Astrocyte (in vitro differentiated cells and primary cell): ENCODE measurements around the gene XRCC5. TPM values are rescaled to one million over a fixed set of nuclear protein-coding genes. Genes with fewer than 3 reads are reported as not detected.

Source experiments
- DNase-seq: peaks from one replicate; pipeline ENCODE4 v3.0.0-alpha.2; 2010; ENCODE audit warnings: low read depth
- FAIRE-seq: peaks from 2 replicates; lab custom pipeline; 2011; peaks lifted over from hg19 to GRCh38; lab: Jason Lieb, UNC
- H2AFZ ChIP-seq: 2 replicates; pipeline ENCODE4 v1.6.0; 2012; ENCODE audit warnings: low read depth, low read length, inconsistent platforms
- H3K27ac ChIP-seq: 2 replicates; pipeline ENCODE4 v1.5.1; 2011; ENCODE audit warnings: low read depth, low read length, inconsistent platforms
- H3K27me3 ChIP-seq: 2 replicates; pipeline ENCODE4 v1.6.0; 2011; ENCODE audit warnings: low read length, inconsistent platforms; ENCODE audit not compliant: insufficient read depth
- H3K36me3 ChIP-seq: 2 replicates; pipeline ENCODE4 v1.5.1; 2011; ENCODE audit warnings: low read length, inconsistent platforms; ENCODE audit not compliant: insufficient read depth
- H3K4me1 ChIP-seq: 2 replicates; pipeline ENCODE4 v1.5.1; 2011; ENCODE audit warnings: low read length, inconsistent platforms; ENCODE audit not compliant: insufficient read depth
- H3K4me2 ChIP-seq: 2 replicates; pipeline ENCODE4 v1.6.0; 2012; ENCODE audit warnings: low read length, inconsistent platforms
- H3K4me3 ChIP-seq: 2 replicates; pipeline ENCODE4 v1.5.1; 2011; ENCODE audit warnings: low read depth, mild to moderate bottlenecking, low read length, inconsistent platforms; ENCODE audit not compliant: insufficient read depth
- H3K79me2 ChIP-seq: 2 replicates; pipeline ENCODE4 v1.6.0; 2012; ENCODE audit warnings: mild to moderate bottlenecking, low read length, inconsistent platforms; ENCODE audit not compliant: insufficient read depth
- H3K9ac ChIP-seq: 2 replicates; pipeline ENCODE4 v1.6.0; 2012; ENCODE audit warnings: mild to moderate bottlenecking, low read length, inconsistent platforms
- H3K9me3 ChIP-seq: 2 replicates; pipeline ENCODE4 v1.5.1; 2012; ENCODE audit warnings: low read depth, mild to moderate bottlenecking, low read length, inconsistent platforms; ENCODE audit not compliant: insufficient read depth
- H4K20me1 ChIP-seq: 2 replicates; pipeline ENCODE4 v1.6.0; 2012; ENCODE audit warnings: low read length, inconsistent platforms; ENCODE audit not compliant: insufficient read depth
- H3K27ac Mint-ChIP-seq: one replicate; pipeline ENCODE4 v1.8.0; 2021; ENCODE audit warnings: mild to moderate bottlenecking, mixed read lengths; ENCODE audit not compliant: unreplicated experiment
- H3K27me3 Mint-ChIP-seq: one replicate; pipeline ENCODE4 v1.8.0; 2021; ENCODE audit warnings: low read depth, mixed read lengths; ENCODE audit not compliant: unreplicated experiment
- H3K36me3 Mint-ChIP-seq: one replicate; pipeline ENCODE4 v1.8.0; 2021; ENCODE audit warnings: low read depth, mixed read lengths; ENCODE audit not compliant: unreplicated experiment
- H3K4me1 Mint-ChIP-seq: one replicate; pipeline ENCODE4 v1.8.0; 2021; ENCODE audit warnings: low read depth, mixed read lengths; ENCODE audit not compliant: unreplicated experiment
- H3K4me3 Mint-ChIP-seq: one replicate; pipeline ENCODE4 v1.8.0; 2021; ENCODE audit warnings: mild to moderate bottlenecking, moderate library complexity, mixed read lengths; ENCODE audit not compliant: unreplicated experiment
- H3K9me3 Mint-ChIP-seq: one replicate; pipeline ENCODE4 v1.8.0; 2021; ENCODE audit warnings: mild to moderate bottlenecking, mixed read lengths; ENCODE audit not compliant: unreplicated experiment
- CTCF ChIP-seq: IDR thresholded peaks from 2 replicates; pipeline ENCODE4 v1.5.1; 2011; ENCODE audit warnings: low read depth, mild to moderate bottlenecking, inconsistent platforms, low read length, moderate library complexity; ENCODE audit not compliant: insufficient read depth
- EZH2 ChIP-seq: IDR thresholded peaks from 2 replicates; pipeline ENCODE4 v1.6.1; 2012; ENCODE audit warnings: mild to moderate bottlenecking, low read length, inconsistent platforms; ENCODE audit not compliant: insufficient read depth
- total RNA-seq: library from RNA; stranded (reverse); gene quantifications from 2 replicates; pipeline ENCODE4 v1.2.1, GENCODE V29; 2021

Gene XRCC5
- total RNA-seq, 1 donor from 2014 or later: 249 TPM

GRCh38 chr2:216201692-216202306 is 92.7 kb downstream of the XRCC5 start:
- H3K27ac ChIP-seq: no peak overlapping the region
- no peak for TF ChIP-seq EZH2
- TF ChIP-seq CTCF: no peak
- peaks cover 9% of the 10 kb centered on the region for H4K20me1 ChIP-seq

GRCh38 chr2:216202626-216203250 is 93.6 kb downstream of the XRCC5 start:
- Mint-ChIP-seq H3K4me3 (no peak overlapping the region), H3K4me1 (peaks cover 13% of the 10 kb centered on the region), H3K9me3 (no peaks in the 10 kb centered on the region), H3K27me3 (no peaks in the 10 kb centered on the region), H3K36me3 (peaks cover 42% of the 10 kb centered on the region), H3K27ac (no peak overlapping the region)
- Histone ChIP-seq H3K4me1 (no peaks in the 10 kb centered on the region), H3K9me3 (no peaks in the 10 kb centered on the region), H3K4me2 (no peak overlapping the region), H3K27ac (no peak overlapping the region), H4K20me1 (peaks cover 9% of the 10 kb centered on the region), H3K9ac (no peak overlapping the region), H3K36me3 (peaks cover 81% of the 10 kb centered on the region), H3K4me3 (no peak overlapping the region), H2AFZ (no peak overlapping the region), H3K79me2 (peaks cover 38% of the 10 kb centered on the region), H3K27me3 (no peaks in the 10 kb centered on the region)
- DNase-seq (no peak), FAIRE-seq (no peak)
- TF ChIP-seq CTCF (no peak), EZH2 (no peak)

More at GRCh38 chr2:216201692-216202306, 92.7 kb downstream of the XRCC5 start:
- Histone ChIP-seq H3K79me2 (peaks cover 45% of the 10 kb centered on the region), H3K4me1 (no peaks in the 10 kb centered on the region), H3K9me3 (no peaks in the 10 kb centered on the region), H3K9ac (no peak overlapping the region), H3K4me3 (no peak overlapping the region), H3K36me3 (peaks cover 82% of the 10 kb centered on the region), H2AFZ (no peak overlapping the region), H3K27me3 (no peaks in the 10 kb centered on the region), H3K4me2 (no peak overlapping the region)
- H3K27ac Mint-ChIP-seq: no peak overlapping the region
- H3K9me3 Mint-ChIP-seq: no peaks in the 10 kb centered on the region
- peaks cover 40% of the 10 kb centered on the region for H3K36me3 Mint-ChIP-seq
- peaks cover 20% of the 10 kb centered on the region for H3K4me1 Mint-ChIP-seq
- no peaks in the 10 kb centered on the region for H3K27me3 Mint-ChIP-seq
- FAIRE-seq (no peak), DNase-seq (no peak)
- H3K4me3 Mint-ChIP-seq: no peak overlapping the region

GRCh38 chr2:216205486-216205885 is 96.3 kb downstream of the XRCC5 start:
- Histone ChIP-seq H3K36me3 (peaks cover 67% of the 10 kb centered on the region), H3K9me3 (no peaks in the 10 kb centered on the region), H3K27ac (no peak overlapping the region), H3K27me3 (no peaks in the 10 kb centered on the region), H4K20me1 (peaks cover 5% of the 10 kb centered on the region), H3K4me2 (no peak overlapping the region), H3K9ac (no peak overlapping the region), H2AFZ (no peak overlapping the region), H3K79me2 (peaks cover 17% of the 10 kb centered on the region), H3K4me3 (no peak overlapping the region), H3K4me1 (peaks cover 5% of the 10 kb centered on the region)
- FAIRE-seq (no peak), DNase-seq (no peak)
- Mint-ChIP-seq H3K27me3 (no peaks in the 10 kb centered on the region), H3K27ac (no peak overlapping the region), H3K36me3 (peaks cover 43% of the 10 kb centered on the region), H3K4me1 (peaks cover 20% of the 10 kb centered on the region), H3K4me3 (no peak overlapping the region), H3K9me3 (no peaks in the 10 kb centered on the region)
- no peak for TF ChIP-seq EZH2
- TF ChIP-seq CTCF: no peak
